Astrocyte of the hippocampus (primary cell): ENCODE measurements around the gene COA7.
A peak's percentile ranks its signal among the peaks of the same experiment; 100 is the strongest.

Source experiments
- DNase-seq: peaks from one replicate; pipeline ENCODE4 v3.0.0; 2011; ENCODE audit warnings: low read depth, low spot score

Gene COA7

GRCh38 chr1:52669696-52670095 lies 28.5 kb downstream of the COA7 start:
- DNase-seq: peak; percentile 70

GRCh38 chr1:52668711-52669110 lies 29.4 kb downstream of the COA7 start:
- DNase-seq: peak; percentile 59

GRCh38 chr1:52667984-52668383 lies 30.2 kb downstream of the COA7 start:
- no peak for DNase-seq

GRCh38 chr1:52667290-52667689 lies 30.9 kb downstream of the COA7 start:
- no peak for DNase-seq

GRCh38 chr1:52665006-52665941 lies 32.9 kb downstream of the COA7 start:
- peak; percentile 30 for DNase-seq

GRCh38 chr1:52663716-52664115 lies 34.4 kb downstream of the COA7 start:
- no peak for DNase-seq

GRCh38 chr1:52662645-52663313 lies 35.4 kb downstream of the COA7 start:
- DNase-seq: peak; percentile 64

- no peak for DNase-seq
Observed at GRCh38 chr1:52660807-52661206, 37.3 kb downstream of the COA7 start.

GRCh38 chr1:52659851-52660596 lies 38.1 kb downstream of the COA7 start:
- peak; percentile 43 for DNase-seq

- peak; percentile 20 for DNase-seq
Observed at GRCh38 chr1:52659356-52659755, 38.8 kb downstream of the COA7 start.

- DNase-seq: no peak
Observed at GRCh38 chr1:52658795-52659194, 39.4 kb downstream of the COA7 start.

- DNase-seq: no peak
Observed at GRCh38 chr1:52657702-52658101, 40.4 kb downstream of the COA7 start.

GRCh38 chr1:52654063-52654462 lies 44.1 kb downstream of the COA7 start:
- DNase-seq: no peak

- no peak for DNase-seq
Observed at GRCh38 chr1:52653207-52653849, 44.8 kb downstream of the COA7 start.

GRCh38 chr1:52651904-52652303 lies 46.2 kb downstream of the COA7 start:
- DNase-seq: no peak

GRCh38 chr1:52645261-52645660 lies 52.9 kb downstream of the COA7 start:
- no peak for DNase-seq

- no peak for DNase-seq
Observed at GRCh38 chr1:52641307-52641706, 56.8 kb downstream of the COA7 start.

GRCh38 chr1:52640697-52641096 lies 57.5 kb downstream of the COA7 start:
- DNase-seq: no peak

- no peak for DNase-seq
Observed at GRCh38 chr1:52637946-52638345, 60.2 kb downstream of the COA7 start.

- no peak for DNase-seq
Observed at GRCh38 chr1:52636721-52637695, 61.1 kb downstream of the COA7 start.
